ENCODE measurements around the gene ZMAT5.

The ZMAT5 gene

DNA sequence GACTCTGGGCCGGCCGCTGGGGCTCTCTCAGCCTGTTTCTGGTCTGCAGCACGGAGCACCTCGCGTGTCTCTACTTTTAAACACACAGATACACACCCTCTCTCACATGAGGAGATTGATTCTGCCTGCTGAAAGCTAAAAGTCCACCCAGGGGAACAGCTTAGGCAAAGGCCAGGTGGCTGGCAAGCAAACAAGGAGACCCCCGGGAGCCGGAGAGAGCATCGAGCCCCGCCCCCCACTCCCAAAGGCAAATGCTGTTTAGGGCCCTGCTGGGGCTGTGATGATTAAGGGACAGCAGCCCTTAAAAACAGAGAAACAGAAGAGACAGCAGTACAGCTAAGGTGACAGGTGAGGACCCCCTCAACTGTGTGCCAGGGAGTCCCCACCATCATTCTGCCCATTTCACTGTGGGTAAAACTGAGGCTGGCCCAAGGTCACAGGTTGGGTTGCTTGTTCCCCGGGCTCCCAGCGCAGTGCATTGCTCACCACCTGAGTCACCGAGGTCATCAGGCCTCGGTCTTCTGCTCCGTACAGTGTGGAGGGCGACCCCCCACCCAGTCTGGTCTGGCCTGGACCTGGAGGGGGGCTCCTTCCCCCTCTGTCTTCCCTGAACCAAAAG lies 40.2 kb downstream of the ZMAT5 start:
- no peak for DNase-seq

DNA sequence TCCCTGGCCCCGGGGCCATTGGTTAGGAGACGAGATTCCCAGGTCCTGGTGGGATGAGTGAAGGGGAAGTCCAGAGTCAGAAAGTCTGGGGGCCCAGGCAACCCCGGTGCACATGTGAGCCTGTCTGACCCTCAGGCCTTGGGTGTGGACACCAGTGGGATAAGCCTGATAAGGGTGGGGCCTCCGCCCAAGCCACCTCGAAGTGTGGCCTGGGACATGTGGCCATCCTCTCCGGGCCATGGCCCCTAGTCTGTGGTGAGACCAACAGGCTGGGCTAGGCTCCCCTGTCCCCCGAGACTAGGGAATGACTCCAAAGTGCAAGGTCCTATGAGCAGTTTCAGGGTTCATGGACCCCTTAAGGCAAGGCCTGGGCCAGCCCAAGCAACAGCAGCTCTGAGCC lies 40.7 kb downstream of the ZMAT5 start:
- no peak for DNase-seq

DNA sequence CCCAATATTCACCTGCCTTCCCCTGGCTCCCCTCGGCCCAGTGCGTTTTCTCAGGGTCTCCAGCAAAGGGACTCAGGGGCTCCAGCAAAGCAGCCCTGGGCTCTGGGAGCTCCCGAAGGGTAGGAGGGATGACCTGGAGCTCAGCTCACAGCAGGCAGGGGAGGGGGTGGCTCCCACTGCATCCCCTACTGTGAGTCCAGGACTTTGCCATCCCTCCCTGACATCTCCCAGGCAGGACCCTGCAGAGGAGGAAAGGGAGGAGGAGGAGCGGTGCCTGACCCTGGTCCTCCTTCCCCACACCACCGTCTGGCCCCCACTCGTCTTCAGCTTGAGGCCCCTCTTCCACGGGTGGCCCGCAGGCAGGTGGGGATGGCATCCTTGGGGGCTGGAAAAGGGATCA lies 42.0 kb downstream of the ZMAT5 start:
- no peak for DNase-seq

DNA sequence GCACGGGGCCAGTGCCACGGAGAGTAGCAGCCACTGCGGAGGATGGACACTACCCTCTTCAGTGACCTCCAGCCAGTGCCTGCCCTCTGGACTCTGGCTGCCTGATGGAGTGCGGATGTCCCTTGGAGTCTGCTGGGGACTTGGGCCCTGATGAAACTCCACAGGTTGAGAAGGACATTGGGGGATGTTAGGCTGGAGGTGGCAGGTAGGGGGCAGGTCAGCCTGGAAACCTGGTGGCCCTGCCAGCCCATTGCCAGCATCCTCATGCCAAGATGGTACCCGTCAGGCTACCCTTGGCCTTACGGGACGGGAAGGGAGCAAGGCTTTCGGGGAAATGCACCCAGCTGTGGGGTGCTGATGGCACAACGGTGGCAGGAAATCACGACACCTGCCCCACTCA lies 43.0 kb downstream of the ZMAT5 start:
- no peak for DNase-seq

DNA sequence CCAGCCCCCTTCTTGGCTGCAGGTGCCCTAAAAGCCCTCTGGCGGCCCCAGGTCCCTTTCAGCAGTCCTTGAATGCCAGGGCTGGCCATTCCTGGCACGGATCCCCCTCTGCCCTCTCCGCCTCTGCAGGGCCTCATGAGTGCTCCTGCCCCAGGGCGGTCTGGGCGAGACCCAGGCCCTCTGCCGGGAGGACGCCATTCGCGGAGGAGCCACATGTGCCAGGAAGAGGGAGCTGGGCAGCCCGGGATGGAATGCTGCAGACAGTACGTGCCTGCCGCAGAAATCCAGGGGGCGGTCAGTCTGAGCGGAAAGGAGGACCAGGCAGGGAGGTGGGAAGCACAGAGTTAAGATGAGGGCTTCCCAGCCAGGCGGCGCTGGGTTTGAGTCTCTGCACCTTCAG lies 44.2 kb downstream of the ZMAT5 start:
- no peak for DNase-seq

DNA sequence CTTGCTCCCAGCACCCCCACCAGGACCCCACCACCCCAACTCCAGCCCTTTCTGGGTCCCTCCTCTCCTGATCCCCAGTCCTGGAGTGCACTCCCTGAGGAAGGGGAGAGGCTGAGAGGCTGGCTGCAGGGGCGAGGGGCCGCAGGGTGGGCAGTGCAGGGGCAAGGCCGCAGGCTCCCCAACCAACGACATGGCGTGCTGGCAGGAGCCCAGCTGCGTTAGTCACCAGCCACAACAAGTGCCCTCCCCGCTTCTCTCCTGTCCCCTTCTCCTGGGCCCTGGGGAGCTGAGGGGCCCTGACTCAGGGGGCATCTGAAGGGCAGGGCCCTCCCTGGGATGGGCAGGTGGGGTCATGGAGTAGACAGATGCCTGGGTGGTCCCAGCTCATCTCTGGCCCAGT lies 44.7 kb downstream of the ZMAT5 start:
- DNase-seq, result no peak

DNA sequence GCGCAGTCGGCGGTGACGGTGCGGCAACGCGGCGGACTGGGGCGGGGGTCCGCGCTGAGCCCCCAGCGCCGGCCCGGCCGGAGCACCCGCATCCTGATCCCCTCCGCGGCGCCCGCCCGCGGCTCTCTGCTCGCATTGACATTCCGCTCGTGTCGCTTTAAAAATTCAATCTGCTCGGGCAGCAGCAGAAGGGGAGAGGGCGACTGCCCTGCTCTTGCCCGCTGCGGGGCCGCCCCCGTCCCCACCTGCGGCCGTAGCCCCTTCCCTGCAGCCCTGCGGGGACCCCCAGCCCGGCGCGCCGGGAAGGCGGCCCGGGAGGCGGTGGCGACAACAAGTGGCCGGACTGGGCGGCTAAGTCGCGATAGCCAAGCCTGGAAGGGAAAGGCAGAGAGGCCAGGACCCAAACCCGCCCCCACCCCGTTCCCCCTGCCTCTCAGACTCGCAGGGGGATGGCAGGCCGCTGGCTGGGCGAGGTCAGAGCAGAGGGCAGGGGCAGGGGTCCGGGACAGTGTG lies 45.9 kb downstream of the ZMAT5 start:
- no peak for DNase-seq

DNA sequence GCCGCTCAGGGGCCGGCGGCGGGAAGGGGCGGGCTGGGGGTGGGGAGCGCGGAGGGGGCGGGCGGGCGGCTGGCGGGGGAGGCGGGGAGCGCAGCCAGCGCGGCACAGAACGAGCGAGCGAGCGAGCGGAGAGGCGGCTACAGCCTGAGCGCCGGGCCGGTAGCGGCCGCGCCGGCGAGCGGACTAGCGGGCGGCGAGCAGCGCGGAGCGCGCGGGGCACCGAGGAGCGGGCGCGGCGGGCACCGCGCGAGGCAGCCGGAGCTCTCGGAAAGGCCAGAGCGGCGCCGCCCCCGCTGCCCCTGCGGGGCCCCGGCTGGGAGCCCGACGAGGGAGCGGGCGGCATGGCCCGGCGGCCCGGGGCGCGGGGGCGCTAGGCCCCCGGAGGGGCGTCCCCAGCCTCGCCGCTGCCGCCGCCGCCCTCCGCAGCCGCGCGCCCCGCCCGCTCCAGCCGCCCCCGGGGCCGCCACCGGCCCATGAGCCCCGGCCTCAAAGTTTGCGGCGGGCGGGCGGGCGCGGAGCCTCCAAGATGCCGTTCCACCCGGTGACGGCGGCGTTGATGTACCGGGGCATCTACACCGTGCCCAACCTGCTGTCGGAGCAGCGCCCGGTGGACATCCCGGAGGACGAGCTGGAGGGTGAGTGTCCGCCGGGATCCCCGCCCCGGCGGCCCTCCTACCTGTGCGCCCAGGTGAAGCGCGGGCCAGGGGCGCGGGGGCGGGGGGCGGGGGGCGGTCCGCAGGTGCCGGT lies 46.7 kb downstream of the ZMAT5 start, which contains the start of gene CABP7:
Gene CABP7 (plus strand): TSS at position 105 of the 747 bp plus-strand sequence. CDS start 422 bp downstream, at position 527.
- no peak for DNase-seq

DNA sequence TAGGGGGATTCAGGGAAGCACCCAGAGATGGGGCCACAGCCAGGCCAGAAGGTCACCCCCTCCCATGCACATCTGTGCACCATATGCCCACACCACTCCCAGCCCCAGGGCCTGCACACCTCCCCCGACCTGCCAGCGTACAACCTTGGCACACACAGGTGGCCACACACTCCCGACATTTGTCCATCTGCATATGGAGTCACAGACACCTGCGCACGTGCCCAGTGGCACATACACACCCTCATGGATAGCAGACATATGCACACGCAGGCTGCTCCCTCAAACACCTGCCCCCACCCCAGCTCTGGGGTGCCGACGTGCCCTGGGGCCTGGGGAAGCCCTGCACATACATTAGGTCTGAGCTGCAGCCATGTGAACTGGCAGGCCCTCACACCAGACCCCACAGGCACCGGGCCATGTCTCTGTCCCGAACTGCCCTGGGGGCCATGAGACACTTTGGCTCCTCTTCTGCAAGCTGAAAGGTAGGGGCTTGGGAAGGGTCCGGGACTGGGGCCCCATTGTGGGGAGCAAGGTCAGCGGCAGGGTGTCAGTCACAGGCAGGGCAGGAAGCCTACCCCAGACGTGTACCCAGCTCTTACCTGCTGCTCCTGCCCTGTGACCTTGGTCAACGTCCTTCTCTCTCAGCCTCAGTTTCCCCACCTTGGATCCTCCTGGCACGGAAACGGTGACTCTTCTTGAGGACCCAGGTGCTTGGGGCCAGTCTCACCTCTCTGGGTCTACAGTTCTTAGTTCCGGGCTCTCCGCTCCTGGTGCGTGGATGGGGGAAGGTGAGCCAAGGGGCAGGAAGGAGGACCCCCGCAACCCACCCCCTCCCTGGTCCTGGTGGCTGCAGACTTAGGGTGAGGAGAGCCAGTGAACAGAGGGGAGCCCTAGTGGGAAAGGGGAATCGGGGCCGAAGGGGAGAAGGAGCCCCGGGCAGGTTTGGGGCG lies 47.6 kb downstream of the ZMAT5 start:
- DNase-seq, result no peak

DNA sequence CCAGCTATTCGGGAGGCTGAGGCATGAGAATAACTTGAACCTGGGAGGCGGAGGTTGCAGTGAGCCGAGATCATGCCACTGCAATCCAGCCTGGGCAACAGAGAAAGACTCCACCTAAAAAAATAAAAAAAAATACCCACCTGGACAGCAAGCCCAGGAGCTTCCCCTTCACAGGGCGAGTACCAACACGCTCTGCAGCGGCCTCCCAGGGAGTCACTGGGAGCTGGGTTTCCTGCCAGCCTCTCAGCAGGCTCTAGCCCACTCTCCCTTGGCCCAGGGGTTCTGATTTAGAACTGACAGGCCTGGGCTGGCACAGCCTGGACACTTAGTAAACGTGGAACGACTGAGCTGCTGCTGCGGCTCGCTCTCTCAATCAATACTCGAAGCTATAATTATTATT lies 49.0 kb downstream of the ZMAT5 start:
- no peak for DNase-seq

DNA sequence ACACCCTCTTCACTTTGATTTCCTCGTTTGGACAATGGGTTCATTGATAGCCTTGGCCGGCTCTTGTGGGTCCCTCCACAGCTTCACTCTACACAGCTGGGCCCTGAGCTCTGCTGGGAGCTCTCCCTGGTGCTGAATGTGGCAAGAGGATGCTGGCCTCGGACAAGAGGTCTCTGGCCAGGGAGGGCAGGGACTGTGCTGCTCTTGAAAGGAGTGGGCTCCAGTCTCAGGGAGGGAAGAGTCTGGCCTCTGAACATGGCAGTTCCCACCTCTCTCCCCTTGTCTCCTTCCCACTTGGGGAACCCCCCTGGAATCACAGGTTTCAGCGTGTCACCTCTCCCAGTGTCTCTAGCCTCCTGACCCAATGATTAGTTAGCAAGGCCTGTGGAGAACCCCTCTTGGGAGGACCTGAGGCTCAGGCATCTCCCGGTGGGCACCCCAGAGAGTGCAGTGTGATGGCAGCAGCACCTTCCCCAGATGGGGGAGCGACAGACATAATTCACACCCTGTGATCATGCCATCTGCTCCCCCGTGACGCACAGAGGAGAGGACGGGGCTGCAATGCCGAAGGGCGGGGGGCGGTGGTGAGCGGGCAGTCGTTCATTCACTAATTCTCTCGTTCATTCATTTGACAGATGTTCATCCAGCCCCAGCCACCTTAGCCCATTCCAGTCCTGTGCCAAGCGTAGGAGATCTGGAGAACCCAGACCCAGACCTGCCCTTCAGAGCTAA lies 49.8 kb downstream of the ZMAT5 start:
- no peak for DNase-seq

DNA sequence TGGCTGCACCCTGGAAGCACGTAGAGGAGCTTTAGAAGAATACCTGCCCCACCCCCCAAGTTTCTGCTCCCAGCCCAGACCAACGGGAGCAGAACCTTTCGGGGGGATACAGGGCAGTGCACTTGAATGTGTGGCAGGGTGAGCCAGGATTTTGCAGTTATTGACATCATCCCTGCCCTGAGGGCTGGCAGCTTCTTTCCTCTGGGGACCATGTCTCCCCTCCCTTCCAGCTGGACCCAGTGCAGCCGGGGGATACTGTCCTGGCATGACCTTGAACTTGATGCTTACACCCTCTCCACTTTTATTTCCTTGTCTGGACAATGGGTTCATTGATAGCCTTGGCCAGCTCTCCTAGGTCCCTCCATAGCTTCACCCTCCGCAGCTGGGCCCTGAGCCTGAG lies 51.1 kb downstream of the ZMAT5 start:
- no peak for DNase-seq

DNA sequence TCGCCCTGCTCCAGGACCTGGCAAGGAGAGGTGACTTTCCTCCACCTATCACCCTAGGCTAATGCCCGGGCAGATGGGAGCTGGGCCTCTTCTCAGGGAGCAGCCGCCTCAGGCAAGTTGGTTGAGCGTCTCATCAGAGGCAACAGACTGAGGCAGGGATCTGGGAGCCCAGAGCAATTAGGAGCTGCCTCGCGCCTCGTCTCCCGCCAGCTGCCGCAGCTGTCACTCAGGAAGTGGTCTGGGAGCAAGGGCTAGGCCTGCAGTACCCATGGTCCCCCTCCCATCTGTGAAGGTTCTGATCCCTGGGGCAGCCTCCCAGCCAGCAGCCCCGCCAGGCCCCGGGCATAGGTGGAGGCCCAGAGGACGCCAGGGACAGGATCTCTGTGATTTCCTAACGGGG lies 51.6 kb downstream of the ZMAT5 start:
- no peak for DNase-seq

DNA sequence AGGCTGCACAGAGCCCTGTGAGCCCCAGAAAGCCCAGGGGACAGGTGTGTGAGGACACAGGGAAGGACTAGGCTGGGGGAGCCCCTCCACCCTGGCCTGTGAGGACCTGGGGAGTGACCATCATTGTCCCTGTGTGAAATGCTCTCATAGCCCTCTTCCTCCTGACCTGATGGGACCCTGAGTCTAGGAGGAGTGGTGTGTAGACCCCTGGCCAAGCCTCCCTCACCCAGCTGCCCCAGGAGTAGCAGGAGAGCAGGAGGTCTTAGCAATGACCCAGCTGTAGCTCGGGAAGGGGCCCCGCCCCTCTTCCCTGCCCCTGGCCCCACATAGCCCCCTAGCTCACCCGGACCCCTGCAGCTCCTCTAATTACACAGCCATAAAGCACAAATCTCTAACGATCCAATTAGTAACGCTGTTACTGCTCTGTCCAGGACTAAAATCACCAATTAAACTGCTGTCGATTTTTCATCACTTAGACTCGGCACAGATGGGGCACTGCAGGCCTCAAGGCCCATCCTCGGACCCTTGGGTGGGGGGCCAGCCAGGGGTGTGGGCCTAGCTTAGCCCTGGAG lies 53.6 kb downstream of the ZMAT5 start:
- DNase-seq, result no peak

DNA sequence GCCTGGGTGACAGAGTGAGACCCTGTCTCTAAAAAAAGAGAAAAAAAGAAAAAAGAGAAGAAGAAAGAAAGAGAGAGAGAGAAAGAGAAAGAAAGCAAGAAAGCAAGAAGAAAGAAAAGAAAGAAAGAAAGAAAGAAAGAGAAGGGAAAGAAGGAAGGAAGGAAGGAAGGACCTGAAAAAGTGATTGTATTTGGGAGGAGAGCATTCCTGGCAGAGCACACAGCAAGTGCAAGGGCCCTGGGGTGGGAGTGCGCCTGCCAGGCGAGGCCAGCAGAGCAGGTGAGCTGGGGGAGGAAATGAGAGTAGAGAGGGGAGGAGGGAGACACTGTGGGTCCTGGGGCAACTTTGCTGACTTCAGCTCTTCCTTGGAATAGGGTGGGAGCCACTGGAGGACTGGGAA lies 54.7 kb downstream of the ZMAT5 start:
- no peak for DNase-seq

DNA sequence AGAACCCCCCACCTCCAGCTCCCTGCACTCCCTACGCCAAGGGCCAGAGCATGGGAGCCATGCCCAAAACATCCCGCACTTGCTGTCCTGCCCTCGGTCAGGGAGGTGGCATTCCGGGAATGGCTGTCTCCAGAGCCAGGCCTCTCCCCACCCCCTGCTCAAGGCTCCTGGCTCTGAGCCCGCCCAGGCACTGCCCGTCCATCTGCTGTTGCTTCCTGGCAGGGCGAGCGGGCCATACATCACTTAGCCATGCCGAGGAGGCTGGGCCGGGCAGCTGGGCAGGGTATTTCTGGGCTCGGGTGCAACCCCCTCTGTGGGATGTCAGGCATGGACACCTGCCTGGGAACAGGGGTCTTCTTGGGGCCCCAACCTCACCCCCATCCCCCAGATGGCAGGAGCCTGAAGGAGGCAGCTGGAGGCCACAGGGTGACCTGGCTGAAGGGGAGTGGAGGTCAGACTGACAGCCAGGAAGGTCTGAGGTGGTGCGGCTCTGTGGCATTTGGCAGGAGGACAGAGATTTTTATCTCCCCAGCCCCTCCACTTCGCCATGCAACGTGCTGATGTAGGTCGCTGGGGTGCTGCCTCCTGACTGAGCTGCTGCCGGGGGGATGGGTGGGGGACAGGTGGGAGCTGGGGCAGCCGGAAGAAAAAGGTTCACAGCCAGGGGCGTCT lies 55.7 kb downstream of the ZMAT5 start:
- DNase-seq, result no peak

DNA sequence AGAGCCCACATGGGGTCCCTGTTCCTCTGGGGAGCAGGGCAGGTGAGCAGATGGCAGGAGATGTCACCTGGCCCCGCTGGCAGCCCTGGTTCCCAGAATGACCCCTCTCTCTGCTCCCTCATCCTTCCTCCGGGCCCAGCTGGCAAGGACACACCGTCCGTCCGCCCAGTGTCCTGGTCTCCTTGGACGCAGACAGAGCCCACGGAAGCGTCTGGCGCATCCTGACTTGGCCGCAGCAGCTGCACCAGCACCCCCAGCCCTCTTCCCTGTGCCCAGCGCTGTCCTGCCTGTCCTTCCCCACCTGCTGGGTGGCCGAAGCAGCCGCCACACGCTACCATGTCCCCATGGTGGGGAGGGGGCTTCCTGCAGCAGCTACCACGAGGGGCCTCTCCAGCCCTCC lies 56.6 kb downstream of the ZMAT5 start:
- DNase-seq, result no peak

DNA sequence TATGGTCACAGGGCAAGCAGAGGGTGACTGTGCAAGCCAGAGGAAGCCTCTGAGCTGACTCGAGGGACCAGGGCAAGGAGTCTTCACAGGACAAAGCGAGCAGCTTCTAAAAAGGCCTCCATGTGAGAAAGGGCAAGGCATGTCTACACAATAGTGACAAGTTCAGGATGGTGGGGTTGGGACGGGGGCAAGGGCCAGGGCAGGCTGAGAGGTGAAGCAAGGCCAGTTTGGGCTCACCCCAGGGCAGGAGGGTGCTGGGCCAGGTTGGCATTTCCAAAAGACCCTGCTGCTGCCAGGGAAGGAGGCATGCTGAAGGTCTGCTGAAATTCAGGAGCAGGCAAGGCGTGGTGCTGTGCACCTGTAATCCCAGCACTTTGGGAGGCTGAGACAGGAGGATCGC lies 59.3 kb downstream of the ZMAT5 start:
- no peak for DNase-seq

DNA sequence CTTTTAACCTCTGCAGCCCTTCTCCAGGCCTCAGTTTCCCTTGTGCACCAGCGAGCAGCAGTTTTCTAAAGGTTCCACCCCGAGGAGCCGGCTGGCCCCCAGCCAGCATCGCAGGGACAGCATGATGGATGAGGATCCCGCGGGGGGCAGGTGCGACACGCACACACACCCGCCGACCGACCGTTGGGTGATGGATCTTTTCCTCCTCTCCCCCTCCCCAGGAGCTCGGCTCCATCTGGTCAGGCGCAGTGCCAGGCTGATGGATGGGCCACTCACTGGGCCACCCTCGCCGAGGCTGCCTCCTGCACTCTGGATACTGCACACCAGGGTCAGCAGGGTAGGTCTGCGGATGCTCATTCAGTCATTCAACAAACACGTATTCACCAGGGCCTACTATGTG lies 59.8 kb downstream of the ZMAT5 start:
- DNase-seq, result no peak

DNA sequence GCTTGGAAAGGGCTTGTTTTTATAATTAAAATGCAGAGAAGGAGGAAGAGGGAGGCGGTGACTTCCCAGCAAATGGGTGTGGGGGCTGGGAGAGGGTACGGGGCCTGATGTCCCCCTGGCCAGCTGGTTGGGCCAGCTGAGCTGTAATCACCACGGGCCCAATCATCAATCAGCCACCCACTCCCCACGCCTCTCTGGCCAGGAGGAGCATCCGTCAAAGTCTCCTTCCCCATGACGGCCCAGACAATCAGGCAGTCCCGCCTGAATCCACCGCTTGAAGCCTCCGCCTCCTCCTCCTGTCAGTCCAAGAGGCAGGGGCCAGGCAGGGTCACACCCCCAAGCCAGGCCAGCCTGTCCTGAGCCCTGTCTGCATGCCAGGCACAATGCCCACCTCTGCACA lies 60.3 kb downstream of the ZMAT5 start:
- no peak for DNase-seq

DNA sequence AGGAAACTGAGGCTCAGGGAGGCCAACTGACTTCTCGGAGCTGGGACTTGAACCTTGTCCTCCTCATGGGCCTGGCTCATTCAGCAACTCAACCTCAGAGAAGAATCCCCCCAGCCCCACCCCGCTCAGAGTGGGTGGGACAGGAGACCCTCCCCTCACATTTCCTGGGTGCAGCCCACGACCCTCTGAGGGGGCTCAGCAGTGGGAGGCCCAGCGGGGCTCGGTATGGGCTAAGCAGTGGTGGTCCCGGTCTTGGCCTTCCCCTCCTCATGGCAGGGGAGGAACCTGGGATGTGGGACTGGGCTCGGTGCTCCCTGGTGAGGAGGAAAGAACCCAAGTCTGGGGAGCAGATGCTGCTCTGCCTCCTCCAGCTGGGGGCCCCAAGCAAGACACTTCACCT lies 61.2 kb downstream of the ZMAT5 start:
- DNase-seq, result no peak
